Upper lobe of left lung (tissue), 6 donors: ENCODE results near the gene LARP6. TPM values are rescaled to one million over a fixed set of nuclear protein-coding genes. Genes with fewer than 3 reads are reported as not detected.
A peak's percentile ranks its signal among the peaks of the same experiment; 100 is the strongest.

Experiments used
- ATAC-seq, 2 donors: fragments of 200-7000 bp; cut with Tn5 transposase; one replicate each; pipeline ENCODE4 v1.9.1; 2022; ENCODE audit warnings: mild to moderate bottlenecking in 2 of 2, moderate library complexity in 2 of 2; ENCODE audit not compliant: low FRiP score in 2 of 2
- DNase-seq, 2 donors: peaks; one replicate each; pipeline ENCODE4 v3.0.0-alpha.2; 2019 to 2020
- H3K27ac ChIP-seq, 4 donors: fragments of 200-600 bp; sonication (generic); one replicate each; pipeline ENCODE4 v1.5.1; 2016 to 2019
- H3K27me3 ChIP-seq, 4 donors: fragments of 200-600 bp; sonication (generic); one replicate each; pipeline ENCODE4 v1.5.1; 2017 to 2019
- H3K36me3 ChIP-seq, 4 donors: fragments of 200-600 bp; sonication (generic); one replicate each; pipeline ENCODE4 v1.5.1; 2016 to 2019
- H3K4me1 ChIP-seq, 4 donors: fragments of 200-600 bp; sonication (generic); one replicate each; pipeline ENCODE4 v1.5.1; 2018 to 2019
- H3K4me3 ChIP-seq, 4 donors: fragments of 200-600 bp; sonication (generic); one replicate each; pipeline ENCODE4 v1.5.1; 2017 to 2019; ENCODE audit warnings: mild to moderate bottlenecking in 2 of 4, moderate library complexity in 1 of 4
- H3K9me3 ChIP-seq, 4 donors: fragments of 200-600 bp; sonication (generic); one replicate each; pipeline ENCODE4 v1.5.1; 2018 to 2019
- EP300 ChIP-seq, 4 donors: sonication (generic); formaldehyde crosslinking; IDR thresholded peaks; one replicate each; pipeline ENCODE4 v1.5.1; 2017; ENCODE audit warnings: antibody characterized with exemption in 4 of 4, control low read depth in 2 of 4
- POLR2A ChIP-seq, 4 donors: fragments of 450-650 bp; IDR thresholded peaks; one replicate each; pipeline ENCODE4 v1.5.1; 2016 to 2017; ENCODE audit warnings: antibody characterized with exemption in 4 of 4, mild to moderate bottlenecking in 2 of 4
- POLR2AphosphoS5 ChIP-seq, 2 donors: sonication (generic); formaldehyde crosslinking; IDR thresholded peaks; one replicate each; pipeline ENCODE4 v1.5.1; 2017; ENCODE audit warnings: antibody characterized with exemption in 2 of 2
- WGBS, 2 donors: methylation state at CpG; one replicate each; pipeline ENCODE4 v1.1.5; 2017 to 2018; 5-methylcytosine and 5-hydroxymethylcytosine counted together
- total RNA-seq, 6 donors: library from RNA; depleted of rRNA in 4 of 6; stranded (reverse); fragments of >200 nt in 4 of 6; gene quantifications; one replicate each; pipeline versions ENCODE4 v1.1.0 to v1.2.1, GENCODE V29; 2016 to 2021
- TF ChIP-seq, protein P1 (sequence below), 6 experiments: fragments of 450-650 bp in 4 of 6; fragments of 200-600 bp in 2 of 6; sonication (generic) in 2 of 6; IDR thresholded peaks; one replicate each; pipeline ENCODE4 v1.5.1; 2016 to 2019; ENCODE audit warnings: antibody characterized with exemption in 6 of 6
- donor health status: DM: no; HTN: no; CAD: no; lungs with moderate emphysema.
- donor health status: DM: no; HTN: yes; CAD: no; lungs with severe emphysema.

The LARP6 gene
- total RNA-seq, 6 donors from 2014 or later: 1.0 to 12.0 (median 5.2) TPM

DNA sequence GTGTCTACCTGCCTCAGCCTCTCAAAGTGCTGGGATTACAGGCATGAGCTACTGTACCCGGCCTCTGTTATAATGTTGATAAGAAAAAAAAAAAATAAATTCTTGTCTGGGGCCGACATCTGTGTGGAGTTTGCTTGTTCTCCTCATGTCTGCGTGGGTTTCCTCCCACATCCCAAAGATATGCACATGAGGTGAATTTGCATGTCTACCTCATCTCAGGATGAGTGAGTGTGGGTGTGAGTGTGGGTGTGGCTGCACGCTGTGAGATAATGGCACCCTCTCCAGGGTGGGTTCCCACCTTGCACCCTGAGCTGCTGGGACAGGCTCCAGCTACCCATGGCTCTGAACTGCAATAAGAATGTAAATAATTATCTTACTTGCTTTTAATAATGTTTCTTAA lies 64.7 kb downstream of the LARP6 start:
- no peak for TF ChIP-seq POLR2A (IDR thresholded peaks at IDR 0.05)
- no peak for TF ChIP-seq EP300 (IDR thresholded peaks at IDR 0.05)
- no peak for TF ChIP-seq POLR2AphosphoS5 (IDR thresholded peaks at IDR 0.05)
- TF ChIP-seq, protein P1, sequence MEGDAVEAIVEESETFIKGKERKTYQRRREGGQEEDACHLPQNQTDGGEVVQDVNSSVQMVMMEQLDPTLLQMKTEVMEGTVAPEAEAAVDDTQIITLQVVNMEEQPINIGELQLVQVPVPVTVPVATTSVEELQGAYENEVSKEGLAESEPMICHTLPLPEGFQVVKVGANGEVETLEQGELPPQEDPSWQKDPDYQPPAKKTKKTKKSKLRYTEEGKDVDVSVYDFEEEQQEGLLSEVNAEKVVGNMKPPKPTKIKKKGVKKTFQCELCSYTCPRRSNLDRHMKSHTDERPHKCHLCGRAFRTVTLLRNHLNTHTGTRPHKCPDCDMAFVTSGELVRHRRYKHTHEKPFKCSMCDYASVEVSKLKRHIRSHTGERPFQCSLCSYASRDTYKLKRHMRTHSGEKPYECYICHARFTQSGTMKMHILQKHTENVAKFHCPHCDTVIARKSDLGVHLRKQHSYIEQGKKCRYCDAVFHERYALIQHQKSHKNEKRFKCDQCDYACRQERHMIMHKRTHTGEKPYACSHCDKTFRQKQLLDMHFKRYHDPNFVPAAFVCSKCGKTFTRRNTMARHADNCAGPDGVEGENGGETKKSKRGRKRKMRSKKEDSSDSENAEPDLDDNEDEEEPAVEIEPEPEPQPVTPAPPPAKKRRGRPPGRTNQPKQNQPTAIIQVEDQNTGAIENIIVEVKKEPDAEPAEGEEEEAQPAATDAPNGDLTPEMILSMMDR (IDR thresholded peaks at IDR 0.05): no peak
- WGBS, 2 donors: 68 to 69% methylated on average over 4 of the region's 4 CpGs
- Histone ChIP-seq H3K4me3 (no peak overlapping the region), H3K36me3 (no peaks in the 10 kb centered on the region), H3K9me3 (no peaks in the 10 kb centered on the region), H3K27ac (no peak overlapping the region), H3K27me3 (no peaks in the 10 kb centered on the region), H3K4me1 (no peaks in the 10 kb centered on the region)
- no peak for DNase-seq
- no peak for ATAC-seq

DNA sequence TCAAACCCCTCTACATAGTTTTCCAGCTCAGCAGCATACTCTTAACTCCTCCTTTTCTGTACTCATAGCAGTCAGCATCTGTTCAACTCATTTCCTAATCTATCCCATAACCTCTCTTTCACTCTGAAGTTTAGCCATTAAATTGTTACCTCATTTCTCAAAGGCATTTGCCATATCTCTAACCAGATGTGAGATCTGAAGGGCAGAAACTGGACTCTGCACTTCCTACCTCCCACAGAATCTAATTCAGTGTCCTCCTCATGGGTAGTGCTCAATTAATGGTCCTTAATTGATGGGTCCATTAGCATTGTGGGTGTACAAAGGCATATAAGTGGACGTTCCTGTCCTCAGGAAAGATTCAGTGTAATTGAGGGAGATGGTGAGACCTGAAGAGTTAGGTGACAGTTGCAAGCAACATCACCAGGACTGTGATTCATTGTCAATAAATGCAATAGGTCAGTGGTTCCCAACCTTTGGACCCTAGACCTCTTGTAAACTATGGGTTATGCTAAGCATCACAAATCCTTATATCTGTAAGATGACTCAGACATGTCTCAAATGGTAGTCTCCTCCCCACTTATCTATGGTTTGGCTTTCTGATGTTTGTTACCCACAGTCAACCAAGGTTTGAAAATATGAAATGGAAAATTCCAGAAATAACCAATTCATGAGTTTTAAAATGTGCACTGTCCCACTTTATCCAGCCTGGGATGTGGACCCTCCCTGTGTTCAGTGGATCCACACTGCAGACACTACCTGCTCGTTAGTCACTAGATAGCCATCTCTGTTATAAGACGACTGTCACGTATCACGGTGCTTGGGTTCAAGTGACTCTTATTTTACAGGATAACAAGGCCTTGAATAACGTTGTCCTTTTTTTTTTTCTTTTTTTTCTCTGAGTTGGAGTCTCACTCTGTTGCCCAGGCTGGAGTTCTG lies 65.6 kb downstream of the LARP6 start:
- Histone ChIP-seq H3K27me3 (no peaks in the 10 kb centered on the region), H3K4me1 (no peaks in the 10 kb centered on the region), H3K36me3 (no peaks in the 10 kb centered on the region), H3K4me3 (no peak overlapping the region), H3K27ac (no peak overlapping the region), H3K9me3 (no peaks in the 10 kb centered on the region)
- TF ChIP-seq POLR2A (IDR thresholded peaks at IDR 0.05): no peak
- peak in 1 of 2 donors; percentile 32 for ATAC-seq
- 77 to 78% methylated on average over 6 of the region's 6 CpGs for WGBS, 2 donors
- no peak for DNase-seq

DNA sequence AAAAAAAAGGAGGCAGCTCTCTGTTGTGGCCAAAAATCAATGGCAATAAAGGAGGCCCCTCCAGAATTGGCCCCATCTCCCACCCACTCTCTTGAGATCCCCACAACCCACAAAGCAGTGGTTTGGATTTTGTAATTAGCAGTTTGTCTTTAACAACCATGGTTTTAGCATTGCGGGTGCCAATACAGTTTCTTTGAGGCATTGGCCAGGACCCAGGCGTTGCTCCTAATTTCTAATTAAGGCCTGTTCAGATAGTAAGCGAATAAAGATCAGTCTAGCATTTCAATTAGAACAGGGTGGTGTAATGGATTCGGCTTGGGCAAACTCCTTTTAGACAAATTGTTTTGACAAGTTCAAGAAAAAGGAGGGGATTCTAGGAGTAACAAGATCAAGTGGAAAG lies 67.0 kb downstream of the LARP6 start:
- no peaks in the 10 kb centered on the region for H3K36me3 ChIP-seq
- 92 to 94% methylated on average over 4 of the region's 4 CpGs for WGBS, 2 donors
- H3K27ac ChIP-seq: no peak overlapping the region
- DNase-seq (no peak), ATAC-seq (no peak)
- no peaks in the 10 kb centered on the region for H3K27me3 ChIP-seq
- TF ChIP-seq POLR2A (IDR thresholded peaks at IDR 0.05): no peak
- no peak for TF ChIP-seq POLR2AphosphoS5 (IDR thresholded peaks at IDR 0.05)
- H3K4me3 ChIP-seq: no peak overlapping the region
- H3K9me3 ChIP-seq: no peaks in the 10 kb centered on the region
- no peaks in the 10 kb centered on the region for H3K4me1 ChIP-seq

DNA sequence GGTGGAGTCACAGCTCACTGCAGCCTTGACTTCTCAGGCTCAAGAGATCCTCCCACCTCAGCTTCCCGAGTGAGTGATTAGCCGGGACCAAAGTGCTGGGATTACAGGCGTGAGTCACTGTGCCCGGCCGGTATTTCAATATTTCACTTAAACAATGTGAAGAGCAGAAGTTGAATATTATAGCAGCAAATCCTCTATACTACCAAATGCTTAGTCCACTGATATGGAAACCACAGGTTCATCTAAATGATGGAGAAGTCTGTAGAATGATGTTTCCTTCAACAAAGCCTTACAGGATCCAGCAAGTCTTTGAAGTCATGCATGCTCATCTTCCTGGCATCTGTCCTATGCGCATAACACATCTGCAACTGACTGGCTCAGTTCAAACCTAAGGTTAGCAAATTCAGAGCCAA lies 70.3 kb downstream of the LARP6 start:
- TF ChIP-seq POLR2A (IDR thresholded peaks at IDR 0.05): no peak
- no peak for TF ChIP-seq EP300 (IDR thresholded peaks at IDR 0.05)
- TF ChIP-seq POLR2AphosphoS5 (IDR thresholded peaks at IDR 0.05): no peak
- TF ChIP-seq, protein P1 (IDR thresholded peaks at IDR 0.05): no peak
- no peak for ATAC-seq

DNA sequence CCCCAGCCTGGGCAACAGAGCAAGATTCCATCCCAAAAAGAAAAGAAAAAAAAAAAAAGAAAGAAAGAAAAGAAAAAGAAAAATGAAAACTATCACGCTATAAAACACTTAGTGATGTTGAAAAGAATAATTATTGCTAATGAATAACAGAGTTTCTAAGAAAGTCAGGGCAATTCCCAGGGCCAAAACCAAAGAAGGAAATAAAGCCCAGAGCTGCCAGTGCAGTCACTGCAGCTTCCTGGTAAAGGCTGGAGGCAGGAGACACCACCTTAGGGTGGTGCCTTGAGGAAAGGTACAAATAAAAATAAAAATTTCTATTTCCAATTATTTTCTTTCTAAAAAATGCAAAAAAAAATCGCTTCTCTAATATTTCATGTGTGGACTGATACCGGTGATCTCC lies 70.9 kb downstream of the LARP6 start:
- DNase-seq: no peak
- Histone ChIP-seq H3K4me3 (no peak overlapping the region), H3K27me3 (no peaks in the 10 kb centered on the region), H3K4me1 (peaks cover 0 to 8% (median 5%) of the 10 kb centered on the region in 4 donors), H3K36me3 (no peaks in the 10 kb centered on the region), H3K27ac (no peak overlapping the region), H3K9me3 (no peaks in the 10 kb centered on the region)
- no peak for TF ChIP-seq POLR2AphosphoS5 (IDR thresholded peaks at IDR 0.05)
- no peak for TF ChIP-seq EP300 (IDR thresholded peaks at IDR 0.05)
- TF ChIP-seq POLR2A (IDR thresholded peaks at IDR 0.05): no peak
- TF ChIP-seq, protein P1 (IDR thresholded peaks at IDR 0.05): no peak
- ATAC-seq: no peak
- 89 to 93% methylated on average over 3 of the region's 3 CpGs for WGBS, 2 donors

More for the DNA sequence above, 70.3 kb downstream of the LARP6 start:
- Histone ChIP-seq H3K27me3 (no peaks in the 10 kb centered on the region), H3K4me3 (no peak overlapping the region), H3K27ac (no peak overlapping the region), H3K9me3 (no peaks in the 10 kb centered on the region), H3K4me1 (peaks cover 0 to 3% (median 1%) of the 10 kb centered on the region in 4 donors), H3K36me3 (no peaks in the 10 kb centered on the region)
- DNase-seq: no peak
- 78 to 90% methylated on average over 6 of the region's 6 CpGs for WGBS, 2 donors
